ENCODE measurements around the gene CREB3L1. TPM values are rescaled to one million over a fixed set of nuclear protein-coding genes. Genes with fewer than 3 reads are reported as not detected.

Gene CREB3L1
- total and polyA plus RNA-seq, 2 of the 13 experiments (the other 11 are each of a cell fraction or from before 2014, with no cell fraction given), result not detected

DNA sequence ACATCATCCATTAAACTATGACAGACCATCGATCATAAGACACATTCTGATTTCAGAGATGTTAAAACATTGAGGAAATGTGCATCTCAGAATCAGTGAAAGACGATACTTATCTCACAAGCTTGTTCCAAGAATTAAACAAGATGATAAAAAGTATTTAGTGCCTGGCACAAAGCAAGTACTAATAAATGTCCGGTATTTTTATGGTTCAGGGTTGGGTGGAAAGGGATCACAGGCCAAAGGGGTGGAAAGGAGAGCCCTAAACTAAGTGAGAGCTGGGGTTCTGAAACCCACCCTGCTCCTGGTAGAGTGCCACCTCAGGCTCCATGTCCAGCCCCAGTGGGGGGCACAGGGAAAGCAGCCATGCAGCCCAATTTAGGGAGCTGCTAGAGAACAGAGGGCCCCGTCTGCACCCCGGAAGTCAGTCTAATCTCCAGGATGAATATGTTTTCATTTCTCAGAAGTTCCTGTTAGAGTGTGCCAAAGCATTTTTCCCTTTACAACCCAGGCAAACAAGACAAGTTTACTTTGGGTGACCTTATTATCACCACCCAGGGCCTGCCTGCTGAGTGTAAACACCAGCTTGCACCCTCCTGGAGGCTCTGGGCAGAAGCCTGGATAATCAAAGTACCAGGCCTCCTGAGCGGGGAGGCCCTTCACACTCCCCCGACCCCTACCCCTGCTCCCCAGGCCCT is 3.8 kb upstream of the CREB3L1 start (continued):
- TF ChIP-seq, protein P1, sequence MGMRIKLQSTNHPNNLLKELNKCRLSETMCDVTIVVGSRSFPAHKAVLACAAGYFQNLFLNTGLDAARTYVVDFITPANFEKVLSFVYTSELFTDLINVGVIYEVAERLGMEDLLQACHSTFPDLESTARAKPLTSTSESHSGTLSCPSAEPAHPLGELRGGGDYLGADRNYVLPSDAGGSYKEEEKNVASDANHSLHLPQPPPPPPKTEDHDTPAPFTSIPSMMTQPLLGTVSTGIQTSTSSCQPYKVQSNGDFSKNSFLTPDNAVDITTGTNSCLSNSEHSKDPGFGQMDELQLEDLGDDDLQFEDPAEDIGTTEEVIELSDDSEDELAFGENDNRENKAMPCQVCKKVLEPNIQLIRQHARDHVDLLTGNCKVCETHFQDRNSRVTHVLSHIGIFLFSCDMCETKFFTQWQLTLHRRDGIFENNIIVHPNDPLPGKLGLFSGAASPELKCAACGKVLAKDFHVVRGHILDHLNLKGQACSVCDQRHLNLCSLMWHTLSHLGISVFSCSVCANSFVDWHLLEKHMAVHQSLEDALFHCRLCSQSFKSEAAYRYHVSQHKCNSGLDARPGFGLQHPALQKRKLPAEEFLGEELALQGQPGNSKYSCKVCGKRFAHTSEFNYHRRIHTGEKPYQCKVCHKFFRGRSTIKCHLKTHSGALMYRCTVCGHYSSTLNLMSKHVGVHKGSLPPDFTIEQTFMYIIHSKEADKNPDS (CRISPR knock-in tag; IDR thresholded peaks at IDR 0.05), result peak; percentile 54; the same call in 1 of the 2 replicates
- no peak for TF ChIP-seq RBAK (CRISPR knock-in tag; IDR thresholded peaks at IDR 0.05)
- TF ChIP-seq, protein P2, sequence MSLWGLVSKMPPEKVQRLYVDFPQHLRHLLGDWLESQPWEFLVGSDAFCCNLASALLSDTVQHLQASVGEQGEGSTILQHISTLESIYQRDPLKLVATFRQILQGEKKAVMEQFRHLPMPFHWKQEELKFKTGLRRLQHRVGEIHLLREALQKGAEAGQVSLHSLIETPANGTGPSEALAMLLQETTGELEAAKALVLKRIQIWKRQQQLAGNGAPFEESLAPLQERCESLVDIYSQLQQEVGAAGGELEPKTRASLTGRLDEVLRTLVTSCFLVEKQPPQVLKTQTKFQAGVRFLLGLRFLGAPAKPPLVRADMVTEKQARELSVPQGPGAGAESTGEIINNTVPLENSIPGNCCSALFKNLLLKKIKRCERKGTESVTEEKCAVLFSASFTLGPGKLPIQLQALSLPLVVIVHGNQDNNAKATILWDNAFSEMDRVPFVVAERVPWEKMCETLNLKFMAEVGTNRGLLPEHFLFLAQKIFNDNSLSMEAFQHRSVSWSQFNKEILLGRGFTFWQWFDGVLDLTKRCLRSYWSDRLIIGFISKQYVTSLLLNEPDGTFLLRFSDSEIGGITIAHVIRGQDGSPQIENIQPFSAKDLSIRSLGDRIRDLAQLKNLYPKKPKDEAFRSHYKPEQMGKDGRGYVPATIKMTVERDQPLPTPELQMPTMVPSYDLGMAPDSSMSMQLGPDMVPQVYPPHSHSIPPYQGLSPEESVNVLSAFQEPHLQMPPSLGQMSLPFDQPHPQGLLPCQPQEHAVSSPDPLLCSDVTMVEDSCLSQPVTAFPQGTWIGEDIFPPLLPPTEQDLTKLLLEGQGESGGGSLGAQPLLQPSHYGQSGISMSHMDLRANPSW (CRISPR knock-in tag; IDR thresholded peaks at IDR 0.05; ENCODE audit: borderline replicate concordance), result no peak
- no peak for TF ChIP-seq ZNF7 (CRISPR knock-in tag; IDR thresholded peaks at IDR 0.05)
- TF ChIP-seq ZNF20 (CRISPR knock-in tag; IDR thresholded peaks at IDR 0.05), result no peak
- TF ChIP-seq ZSCAN9 (CRISPR knock-in tag; IDR thresholded peaks at IDR 0.05; ENCODE audit: borderline replicate concordance), result no peak
- no peak for TF ChIP-seq ZFYVE20 (CRISPR knock-in tag; IDR thresholded peaks at IDR 0.05; ENCODE audit: borderline replicate concordance, low read depth)
- TF ChIP-seq, protein P3, sequence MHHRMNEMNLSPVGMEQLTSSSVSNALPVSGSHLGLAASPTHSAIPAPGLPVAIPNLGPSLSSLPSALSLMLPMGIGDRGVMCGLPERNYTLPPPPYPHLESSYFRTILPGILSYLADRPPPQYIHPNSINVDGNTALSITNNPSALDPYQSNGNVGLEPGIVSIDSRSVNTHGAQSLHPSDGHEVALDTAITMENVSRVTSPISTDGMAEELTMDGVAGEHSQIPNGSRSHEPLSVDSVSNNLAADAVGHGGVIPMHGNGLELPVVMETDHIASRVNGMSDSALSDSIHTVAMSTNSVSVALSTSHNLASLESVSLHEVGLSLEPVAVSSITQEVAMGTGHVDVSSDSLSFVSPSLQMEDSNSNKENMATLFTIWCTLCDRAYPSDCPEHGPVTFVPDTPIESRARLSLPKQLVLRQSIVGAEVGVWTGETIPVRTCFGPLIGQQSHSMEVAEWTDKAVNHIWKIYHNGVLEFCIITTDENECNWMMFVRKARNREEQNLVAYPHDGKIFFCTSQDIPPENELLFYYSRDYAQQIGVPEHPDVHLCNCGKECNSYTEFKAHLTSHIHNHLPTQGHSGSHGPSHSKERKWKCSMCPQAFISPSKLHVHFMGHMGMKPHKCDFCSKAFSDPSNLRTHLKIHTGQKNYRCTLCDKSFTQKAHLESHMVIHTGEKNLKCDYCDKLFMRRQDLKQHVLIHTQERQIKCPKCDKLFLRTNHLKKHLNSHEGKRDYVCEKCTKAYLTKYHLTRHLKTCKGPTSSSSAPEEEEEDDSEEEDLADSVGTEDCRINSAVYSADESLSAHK (CRISPR knock-in tag; IDR thresholded peaks at IDR 0.05; ENCODE audit: borderline replicate concordance), result no peak
- no peak for TF ChIP-seq ZNF337 (CRISPR knock-in tag; IDR thresholded peaks at IDR 0.05; ENCODE audit: borderline replicate concordance, low read depth)
- TF ChIP-seq RCOR2 (CRISPR knock-in tag; IDR thresholded peaks at IDR 0.05), result peak; percentile 80
- no peak for TF ChIP-seq NFIB (CRISPR knock-in tag; IDR thresholded peaks at IDR 0.05; ENCODE audit: borderline replicate concordance)
- no peak for TF ChIP-seq FLYWCH1 (CRISPR knock-in tag; IDR thresholded peaks at IDR 0.05)
- TF ChIP-seq TSC22D2 (CRISPR knock-in tag; IDR thresholded peaks at IDR 0.05; ENCODE audit: borderline replicate concordance), result no peak
- TF ChIP-seq PHF5A (CRISPR knock-in tag; IDR thresholded peaks at IDR 0.05; ENCODE audit: low read depth, unreplicated experiment), result peak; percentile 80
- TF ChIP-seq ZNF678 (CRISPR knock-in tag; IDR thresholded peaks at IDR 0.05), result no peak
- TF ChIP-seq, protein P4, sequence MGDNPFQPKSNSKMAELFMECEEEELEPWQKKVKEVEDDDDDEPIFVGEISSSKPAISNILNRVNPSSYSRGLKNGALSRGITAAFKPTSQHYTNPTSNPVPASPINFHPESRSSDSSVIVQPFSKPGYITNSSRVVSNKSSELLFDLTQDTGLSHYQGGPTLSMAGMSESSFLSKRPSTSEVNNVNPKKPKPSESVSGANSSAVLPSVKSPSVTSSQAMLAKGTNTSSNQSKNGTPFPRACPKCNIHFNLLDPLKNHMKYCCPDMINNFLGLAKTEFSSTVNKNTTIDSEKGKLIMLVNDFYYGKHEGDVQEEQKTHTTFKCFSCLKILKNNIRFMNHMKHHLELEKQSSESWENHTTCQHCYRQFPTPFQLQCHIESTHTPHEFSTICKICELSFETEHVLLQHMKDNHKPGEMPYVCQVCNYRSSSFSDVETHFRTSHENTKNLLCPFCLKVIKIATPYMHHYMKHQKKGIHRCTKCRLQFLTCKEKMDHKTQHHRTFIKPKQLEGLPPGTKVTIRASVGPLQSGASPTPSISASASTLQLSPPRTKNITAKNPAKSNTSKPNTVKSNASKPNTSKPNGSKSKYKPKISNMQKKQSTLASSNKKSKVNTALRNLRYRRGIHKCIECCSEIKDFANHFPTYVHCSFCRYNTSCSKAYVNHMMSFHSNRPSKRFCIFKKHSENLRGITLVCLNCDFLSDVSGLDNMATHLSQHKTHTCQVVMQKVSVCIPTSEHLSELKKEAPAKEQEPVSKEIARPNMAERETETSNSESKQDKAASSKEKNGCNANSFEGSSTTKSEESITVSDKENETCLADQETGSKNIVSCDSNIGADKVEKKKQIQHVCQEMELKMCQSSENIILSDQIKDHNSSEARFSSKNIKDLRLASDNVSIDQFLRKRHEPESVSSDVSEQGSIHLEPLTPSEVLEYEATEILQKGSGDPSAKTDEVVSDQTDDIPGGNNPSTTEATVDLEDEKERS (CRISPR knock-in tag; IDR thresholded peaks at IDR 0.05), result no peak
